GM23338 (cell line): Measurements from ENCODE around the gene ACTMAP. TPM values are rescaled to one million over a fixed set of nuclear protein-coding genes. Genes with fewer than 3 reads are reported as not detected.
A peak's percentile ranks its signal among the peaks of the same experiment; 100 is the strongest.

Experiments
- ATAC-seq: fragments of 200-7000 bp; cut with Tn5 transposase; 3 replicates; pipeline ENCODE4 v1.9.1; 2020
- DNase-seq: peaks from one replicate; pipeline ENCODE4 v3.0.0-alpha.2; 2015; ENCODE audit warnings: low spot score
- H2AFZ ChIP-seq: fragments of 200-600 bp; sonication (generic); 2 replicates; pipeline ENCODE4 v1.8.0; 2016; ENCODE audit warnings: antibody characterized with exemption, mild to moderate bottlenecking, moderate library complexity
- H3F3A ChIP-seq: fragments of 200-600 bp; sonication (generic); replicated peaks from 2 replicates; pipeline ENCODE4 v1.8.0; 2017; ENCODE audit warnings: antibody characterized with exemption, mixed run types, low read depth
- H3K27ac ChIP-seq: fragments of 200-600 bp; sonication (generic); 2 replicates; pipeline ENCODE4 v1.6.1; 2016; ENCODE audit warnings: low read depth
- H3K27me3 ChIP-seq: fragments of 200-600 bp; sonication (generic); 2 replicates; pipeline ENCODE4 v1.8.0; 2016; ENCODE audit warnings: mild to moderate bottlenecking, mixed run types, moderate library complexity; ENCODE audit not compliant: insufficient read depth
- H3K36me3 ChIP-seq: fragments of 200-600 bp; sonication (generic); 2 replicates; pipeline ENCODE4 v1.8.0; 2016; ENCODE audit warnings: mild to moderate bottlenecking; ENCODE audit not compliant: insufficient read depth
- H3K4me1 ChIP-seq: fragments of 200-600 bp; sonication (generic); 2 replicates; pipeline ENCODE4 v1.8.0; 2016; ENCODE audit warnings: mild to moderate bottlenecking, moderate library complexity; ENCODE audit not compliant: insufficient read depth
- H3K4me2 ChIP-seq: fragments of 200-600 bp; sonication (generic); 2 replicates; pipeline ENCODE4 v1.7.1; 2017; ENCODE audit warnings: mixed run types
- H3K4me3 ChIP-seq: fragments of 200-600 bp; sonication (generic); 2 replicates; pipeline ENCODE4 v1.6.1; 2016; ENCODE audit warnings: mixed run types
- H3K79me2 ChIP-seq: fragments of 200-600 bp; sonication (generic); replicated peaks from 2 replicates; pipeline ENCODE4 v1.8.0; 2017; ENCODE audit warnings: mild to moderate bottlenecking; ENCODE audit not compliant: insufficient read depth
- H3K9me2 ChIP-seq: fragments of 200-600 bp; sonication (generic); 2 replicates; pipeline ENCODE4 v1.8.0; 2017; ENCODE audit not compliant: insufficient read depth
- H4K20me1 ChIP-seq: fragments of 200-600 bp; sonication (generic); replicated peaks from 2 replicates; pipeline ENCODE4 v1.8.0; 2017; ENCODE audit warnings: mild to moderate bottlenecking; ENCODE audit not compliant: insufficient read depth
- H3K27ac Mint-ChIP-seq: 2 replicates; pipeline ENCODE4 v1.8.0; 2020; ENCODE audit warnings: inconsistent platforms, mild to moderate bottlenecking, moderate library complexity, mixed read lengths
- H3K27me3 Mint-ChIP-seq: 3 replicates; pipeline ENCODE4 v1.8.0; 2022; ENCODE audit warnings: low read depth, mild to moderate bottlenecking, moderate library complexity, mixed read lengths, inconsistent platforms; ENCODE audit not compliant: insufficient read depth, poor library complexity
- H3K36me3 Mint-ChIP-seq: 3 replicates; pipeline ENCODE4 v1.8.0; 2021; ENCODE audit warnings: low read depth, mild to moderate bottlenecking, inconsistent platforms, moderate library complexity, mixed read lengths
- H3K4me1 Mint-ChIP-seq: 3 replicates; pipeline ENCODE4 v1.8.0; 2020; ENCODE audit warnings: mild to moderate bottlenecking, inconsistent platforms, mixed read lengths
- H3K4me3 Mint-ChIP-seq: 3 replicates; pipeline ENCODE4 v1.8.0; 2021; ENCODE audit warnings: moderate library complexity, mild to moderate bottlenecking, inconsistent platforms, mixed read lengths
- H3K9me3 Mint-ChIP-seq: 3 replicates; pipeline ENCODE4 v1.8.0; 2020; ENCODE audit warnings: moderate library complexity, mild to moderate bottlenecking, inconsistent platforms, mixed read lengths
- CREB1 ChIP-seq: fragments of 250-450 bp; sonication (Bioruptor Pico); IDR thresholded peaks from 2 replicates; pipeline ENCODE4 v1.5.0; 2020; ENCODE audit warnings: low read depth, mild to moderate bottlenecking, moderate library complexity
- CTCF ChIP-seq, 2 experiments: fragments of 200-600 bp in 1 of 2; sonication (generic) in 1 of 2; conservative IDR thresholded peaks; 2 replicates each; pipeline versions ENCODE4 v1.5.1 to v1.6.1; 2016 to 2017; ENCODE audit warnings: antibody characterized with exemption in 2 of 2, low read depth in 2 of 2, mild to moderate bottlenecking in 2 of 2, moderate library complexity in 1 of 2
- ETS1 ChIP-seq: IDR thresholded peaks from 2 replicates; pipeline ENCODE4 v1.6.1; 2016; ENCODE audit warnings: antibody characterized with exemption
- EZH2 ChIP-seq: fragments of 200-600 bp; sonication (generic); IDR thresholded peaks from one replicate; pipeline ENCODE4 v1.8.0; 2017; ENCODE audit warnings: antibody characterized with exemption, mild to moderate bottlenecking, low read depth; ENCODE audit not compliant: unreplicated experiment
- EZH2phosphoT487 ChIP-seq: fragments of 200-600 bp; sonication (generic); IDR thresholded peaks from one replicate; pipeline ENCODE4 v1.8.1; 2018; ENCODE audit warnings: antibody characterized with exemption; ENCODE audit not compliant: unreplicated experiment
- JUNB ChIP-seq: IDR thresholded peaks from one replicate; pipeline ENCODE4 v1.6.1; 2016; ENCODE audit warnings: antibody characterized with exemption; ENCODE audit not compliant: unreplicated experiment
- NANOG ChIP-seq: IDR thresholded peaks from 2 replicates; pipeline ENCODE4 v1.6.1; 2016; ENCODE audit warnings: antibody characterized with exemption, borderline replicate concordance
- POLR2AphosphoS5 ChIP-seq: IDR thresholded peaks from 2 replicates; pipeline ENCODE4 v1.6.1; 2016; ENCODE audit warnings: antibody characterized with exemption, low read depth
- REST ChIP-seq: IDR thresholded peaks from one replicate; pipeline ENCODE4 v1.6.1; 2018; ENCODE audit warnings: antibody characterized with exemption; ENCODE audit not compliant: unreplicated experiment
- STAT1 ChIP-seq: IDR thresholded peaks from one replicate; pipeline ENCODE4 v1.6.1; 2016; ENCODE audit warnings: antibody characterized with exemption; ENCODE audit not compliant: unreplicated experiment
- ZNF114 ChIP-seq: fragments of 250-450 bp; sonication (Bioruptor Pico); IDR thresholded peaks from 2 replicates; pipeline ENCODE4 v1.5.0; 2020; ENCODE audit warnings: mild to moderate bottlenecking, moderate library complexity
- ZNF331 ChIP-seq: fragments of 250-450 bp; sonication (Bioruptor Pico); IDR thresholded peaks from 2 replicates; pipeline ENCODE4 v1.5.0; 2020; ENCODE audit warnings: low read depth, mild to moderate bottlenecking, moderate library complexity
- ZNF462 ChIP-seq: fragments of 250-450 bp; sonication (Bioruptor Pico); IDR thresholded peaks from 2 replicates; pipeline ENCODE4 v1.5.0; 2020; ENCODE audit warnings: mild to moderate bottlenecking, moderate library complexity
- polyA plus RNA-seq: library from polyadenylated mRNA; unstranded; fragments of >200 nt; fragmentation: Nextera tagmentation; extraction: Ambion mirVana; gene quantifications from 2 replicates; pipeline ENCODE4 v1.2.1, GENCODE V29; 2016
- total RNA-seq: library from RNA; depleted of rRNA; stranded (reverse); fragments of >200 nt; shearing (Covaris generic); gene quantifications from 2 replicates; pipeline ENCODE4 v1.2.3, GENCODE V29; 2014

ACTMAP gene
- total and polyA plus RNA-seq, 2 experiments from 2014 or later, result 14.9 to 16.7 TPM

- peaks cover 3% of the 10 kb centered on the region; the same call in 1 of the 3 replicates for H3K9me3 Mint-ChIP-seq
- Histone ChIP-seq H3K27ac (peak within 1 kb of the TSS; percentile 98), H3K9me2 (no peaks in the 10 kb centered on the region; the same call in 1 of the 2 replicates), H3K4me2 (peak within 1 kb of the TSS; percentile 98), H3K79me2 (peaks cover 55% of the 10 kb centered on the region), H3K4me1 (peaks cover 24% of the 10 kb centered on the region; the same call in 1 of the 2 replicates), H3F3A (peaks cover 8% of the 10 kb centered on the region; the same call in 1 of the 2 replicates), H3K36me3 (peaks cover 12% of the 10 kb centered on the region), H3K4me3 (peak within 1 kb of the TSS; percentile 89), H4K20me1 (peaks cover 25% of the 10 kb centered on the region), H2AFZ (no peak within 1 kb of the TSS), H3K27me3 (no peaks in the 10 kb centered on the region)
- H3K4me3 Mint-ChIP-seq, result peak within 1 kb of the TSS; percentile 98
- H3K27ac Mint-ChIP-seq, result peak within 1 kb of the TSS; percentile 99
- TF ChIP-seq EZH2 (no peak), CTCF (conservative IDR thresholded peaks at IDR 0.05; ENCODE audit: low read depth in 2 of 2) (no peak), ZNF331 (CRISPR knock-in tag) (no peak), ZNF462 (CRISPR knock-in tag) (no peak), CREB1 (CRISPR knock-in tag) (peak; percentile 63; the same call in 1 of the 2 replicates), NANOG (no peak), ETS1 (peak; percentile 81), STAT1 (no peak), REST (no peak), EZH2phosphoT487 (no peak), ZNF114 (CRISPR knock-in tag) (no peak), JUNB (no peak), POLR2AphosphoS5 (peak; percentile 61)
- peaks cover 35% of the 10 kb centered on the region for H3K4me1 Mint-ChIP-seq
- peaks cover 28% of the 10 kb centered on the region for H3K27me3 Mint-ChIP-seq
- H3K36me3 Mint-ChIP-seq, result peaks cover 53% of the 10 kb centered on the region
- ATAC-seq (peak; percentile 85), DNase-seq (peak; percentile 100)
These were observed 729 bp upstream of the ACTMAP start, which contains the start of gene SNRPA for GRCh38 chr19:40750874-40751537. TSS of gene SNRPA (plus strand) at chr19:40751203. CDS start at chr19:40751409, 206 bp downstream.
